Dedifferentiated amniotic fluid mesenchymal stem cell (primary cell): ENCODE data around the gene HLA-DQB2.
"Not testable (repeated sequence)": the region's sequence is repeated elsewhere in the genome, so short reads cannot be mapped to it uniquely, and the experiment has no call there.

Experiments used
- DNase-seq: peaks from one replicate; pipeline ENCODE4 v3.0.0-alpha.2; 2016; ENCODE audit errors: extremely low spot score

The HLA-DQB2 gene

GRCh38 chr6:32745649-32746048 lies 17.7 kb downstream of the HLA-DQB2 start:
- DNase-seq = not testable (repeated sequence)

- no peak for DNase-seq
These were observed 18.6 kb downstream of the HLA-DQB2 start for GRCh38 chr6:32744776-32745175.

- DNase-seq = no peak
These were observed 21.0 kb downstream of the HLA-DQB2 start for GRCh38 chr6:32742374-32742773.

GRCh38 chr6:32741031-32741960 lies 22.0 kb downstream of the HLA-DQB2 start, which contains the start of gene HLA-DQA2:
Gene HLA-DQA2, plus strand, starts transcription at chr6:32741391. Its CDS starts 53 bp downstream, at chr6:32741444.
- no peak for DNase-seq

- DNase-seq = no peak
These were observed 25.2 kb downstream of the HLA-DQB2 start for GRCh38 chr6:32738126-32738525.

GRCh38 chr6:32718879-32719278 lies 44.5 kb downstream of the HLA-DQB2 start:
- no peak for DNase-seq

GRCh38 chr6:32716396-32716795 lies 46.9 kb downstream of the HLA-DQB2 start:
- DNase-seq = no peak

- DNase-seq = no peak
These were observed 50.1 kb downstream of the HLA-DQB2 start for GRCh38 chr6:32713241-32713640.

- no peak for DNase-seq
These were observed 53.7 kb downstream of the HLA-DQB2 start for GRCh38 chr6:32709625-32710024.
